Skeletal muscle tissue (tissue), 4 donors: ENCODE data around the gene ROR2. TPM values are rescaled to one million over a fixed set of nuclear protein-coding genes. Genes with fewer than 3 reads are reported as not detected.

ENCODE experiments used
- H3K27ac ChIP-seq: one replicate; pipeline ENCODE4 v1.7.0; 2013; ENCODE audit warnings: mild to moderate bottlenecking, low read depth, low read length, inconsistent platforms
- H3K27me3 ChIP-seq, 3 donors: one replicate each; pipeline ENCODE4 v1.7.0; 2013; ENCODE audit warnings: low read length in 3 of 3; ENCODE audit not compliant: control insufficient read depth in 3 of 3, insufficient read depth in 3 of 3
- H3K36me3 ChIP-seq, 3 donors: one replicate each; pipeline ENCODE4 v1.7.0; 2013; ENCODE audit warnings: low read length in 3 of 3; ENCODE audit not compliant: control insufficient read depth in 3 of 3, insufficient read depth in 3 of 3
- H3K4me1 ChIP-seq, 3 donors: one replicate each; pipeline ENCODE4 v1.7.0; 2013; ENCODE audit warnings: low read length in 3 of 3, mild to moderate bottlenecking in 3 of 3; ENCODE audit not compliant: control insufficient read depth in 3 of 3, insufficient read depth in 3 of 3
- H3K4me3 ChIP-seq, 3 donors: one replicate each; pipeline ENCODE4 v1.7.0; 2013; ENCODE audit warnings: low read length in 3 of 3
- H3K9ac ChIP-seq, 3 donors: one replicate each; pipeline ENCODE4 v1.7.0; 2013; ENCODE audit warnings: low read length in 3 of 3, mild to moderate bottlenecking in 3 of 3, moderate library complexity in 2 of 3, low read depth in 1 of 3
- H3K9me3 ChIP-seq, 3 donors: one replicate each; pipeline ENCODE4 v1.7.0; 2013; ENCODE audit warnings: low read length in 3 of 3; ENCODE audit not compliant: control insufficient read depth in 3 of 3
- total RNA-seq: library from RNA; depleted of rRNA; stranded (reverse); fragments of >200 nt; gene quantifications from one replicate; pipeline ENCODE4 v1.2.3, GENCODE V29; 2014
- donor health status: Osteomylitis.

The ROR2 gene
- total RNA-seq, 1 donor from 2014 or later: 4.2 TPM

DNA sequence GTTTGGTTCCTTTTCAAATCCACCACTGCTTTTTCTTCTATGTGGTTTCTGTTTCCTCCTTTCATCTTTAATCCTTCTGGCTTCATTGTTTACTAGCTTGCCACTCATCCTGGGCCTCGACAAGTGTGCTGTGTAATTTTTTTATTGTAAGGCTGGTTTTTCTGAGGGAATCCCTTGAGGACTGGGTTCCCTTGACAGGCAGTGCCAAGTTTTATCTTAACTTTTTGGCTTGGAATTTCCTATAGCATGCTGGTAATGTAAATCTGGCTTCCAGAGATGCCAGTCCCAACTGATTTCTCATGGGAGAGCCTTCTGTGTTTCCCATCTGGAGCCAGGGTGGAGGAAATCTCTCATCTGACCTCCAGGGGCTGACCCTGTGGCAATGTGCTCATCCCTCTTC lies 184.7 kb downstream of the ROR2 start:
- H3K27ac ChIP-seq: no peak overlapping the region

DNA sequence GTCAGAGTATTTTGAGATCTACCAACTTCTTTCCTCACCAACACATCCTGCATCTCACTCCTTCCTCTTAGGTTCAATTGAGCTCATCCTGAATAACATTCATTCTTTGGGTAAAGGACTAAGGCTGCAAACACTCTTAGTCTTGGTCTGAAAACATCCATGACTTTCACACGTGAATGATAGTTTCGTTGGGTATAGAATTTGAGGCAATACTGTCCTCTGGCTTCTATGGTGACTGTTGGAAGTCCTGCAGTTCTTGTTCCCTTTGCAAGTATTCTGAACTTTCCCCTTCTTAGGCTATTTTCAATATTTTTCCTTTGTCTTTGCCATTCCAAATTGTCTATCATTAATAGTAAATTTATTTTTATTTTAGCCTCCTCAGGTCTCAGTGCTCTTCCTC lies 185.4 kb downstream of the ROR2 start:
- H3K36me3 ChIP-seq: no peaks in the 10 kb centered on the region
- no peak overlapping the region for H3K9ac ChIP-seq
- peaks cover 12 to 24% (median 22%) of the 10 kb centered on the region in 3 donors for H3K27me3 ChIP-seq
- H3K9me3 ChIP-seq: peaks cover 0 to 6% (median 3%) of the 10 kb centered on the region in 3 donors
- H3K27ac ChIP-seq: no peak overlapping the region
- no peaks in the 10 kb centered on the region for H3K4me1 ChIP-seq
- no peak overlapping the region for H3K4me3 ChIP-seq

More for the DNA sequence above, 184.7 kb downstream of the ROR2 start:
- no peaks in the 10 kb centered on the region for H3K36me3 ChIP-seq
- peaks cover 18 to 28% (median 23%) of the 10 kb centered on the region in 3 donors for H3K27me3 ChIP-seq
- no peaks in the 10 kb centered on the region for H3K4me1 ChIP-seq
- peaks cover 0 to 6% (median 3%) of the 10 kb centered on the region in 3 donors for H3K9me3 ChIP-seq
- H3K4me3 ChIP-seq: no peak overlapping the region
- H3K9ac ChIP-seq: no peak overlapping the region

DNA sequence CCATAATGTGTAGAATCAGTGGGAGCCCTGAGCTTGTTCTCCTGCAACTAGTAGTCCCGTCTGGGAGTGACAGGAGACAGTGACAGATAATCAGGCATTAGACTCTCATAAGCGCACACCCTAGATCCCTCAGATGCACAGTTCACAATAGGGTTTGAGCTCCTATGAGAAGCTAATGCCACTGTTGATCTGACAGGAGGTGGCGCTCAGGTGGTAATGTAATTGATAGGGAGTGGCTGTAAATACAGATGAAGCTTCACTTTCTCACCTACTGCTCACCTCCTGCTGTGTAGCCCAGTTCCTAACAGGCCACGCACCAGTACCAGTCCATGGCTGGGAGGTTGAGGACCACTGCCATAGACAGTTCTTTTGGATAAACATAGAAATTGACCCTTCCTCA lies 188.7 kb downstream of the ROR2 start:
- no peaks in the 10 kb centered on the region for H3K36me3 ChIP-seq
- no peak overlapping the region for H3K27ac ChIP-seq
- no peaks in the 10 kb centered on the region for H3K4me1 ChIP-seq
- no peak overlapping the region for H3K4me3 ChIP-seq
- peaks cover 0 to 7% (median 5%) of the 10 kb centered on the region in 3 donors for H3K27me3 ChIP-seq
- peaks cover 0 to 6% (median 3%) of the 10 kb centered on the region in 3 donors for H3K9me3 ChIP-seq
- H3K9ac ChIP-seq: no peak overlapping the region

DNA sequence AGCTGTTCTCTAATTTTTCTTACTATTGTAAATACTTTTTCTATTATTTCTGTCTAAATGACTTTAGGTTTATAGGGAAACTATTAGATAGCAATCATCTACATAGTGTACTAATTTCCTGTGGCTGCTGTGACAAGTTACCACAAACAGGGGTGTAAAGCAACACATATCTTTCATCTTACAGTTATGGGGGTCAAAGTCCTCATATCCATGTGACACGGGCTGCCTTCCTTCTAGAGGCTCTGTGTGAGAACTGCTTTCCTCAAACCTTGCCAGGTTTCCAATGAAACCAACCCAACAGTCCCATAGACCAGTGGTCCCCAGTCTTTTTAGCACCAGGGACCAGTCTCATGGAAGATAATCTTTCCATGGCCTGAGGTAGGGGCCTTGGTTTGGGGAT lies 189.1 kb downstream of the ROR2 start:
- peaks cover 0 to 4% (median under 1%) of the 10 kb centered on the region in 3 donors for H3K27me3 ChIP-seq
- H3K4me1 ChIP-seq: no peaks in the 10 kb centered on the region
- no peak overlapping the region for H3K9ac ChIP-seq
- no peak overlapping the region for H3K4me3 ChIP-seq
- no peaks in the 10 kb centered on the region for H3K36me3 ChIP-seq
- no peak overlapping the region for H3K27ac ChIP-seq
- H3K9me3 ChIP-seq: peaks cover 0 to 3% (median 3%) of the 10 kb centered on the region in 3 donors

DNA sequence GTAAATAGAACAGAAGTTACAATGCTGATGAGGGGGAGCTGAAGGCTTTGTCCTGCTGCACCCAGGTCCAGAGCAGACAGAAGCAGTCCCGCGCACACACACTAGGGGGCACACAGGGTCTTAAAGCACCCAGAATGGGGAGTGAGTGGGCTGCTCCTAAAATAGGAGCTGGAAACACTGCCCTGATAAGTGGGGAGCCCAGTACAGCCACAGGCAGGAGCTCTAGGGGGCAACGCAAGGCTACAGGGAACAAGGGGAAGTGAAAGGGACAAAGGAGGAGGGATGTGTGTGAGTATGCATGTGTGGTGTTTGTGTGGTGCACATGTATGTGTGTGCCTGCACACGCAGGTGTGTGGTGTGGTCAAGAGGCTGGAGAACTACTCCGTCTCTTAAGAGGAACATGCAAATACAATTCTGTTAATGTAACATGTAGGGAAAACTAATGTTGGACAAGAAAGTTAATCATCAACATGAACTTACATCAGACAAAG lies 191.5 kb downstream of the ROR2 start:
- Histone ChIP-seq H3K9ac (no peak overlapping the region), H3K4me1 (no peaks in the 10 kb centered on the region), H3K36me3 (no peaks in the 10 kb centered on the region), H3K27ac (no peak overlapping the region), H3K9me3 (peaks cover 0 to 2% (median 0%) of the 10 kb centered on the region in 3 donors), H3K4me3 (no peak overlapping the region), H3K27me3 (peaks cover 0 to 4% (median 0%) of the 10 kb centered on the region in 3 donors)

DNA sequence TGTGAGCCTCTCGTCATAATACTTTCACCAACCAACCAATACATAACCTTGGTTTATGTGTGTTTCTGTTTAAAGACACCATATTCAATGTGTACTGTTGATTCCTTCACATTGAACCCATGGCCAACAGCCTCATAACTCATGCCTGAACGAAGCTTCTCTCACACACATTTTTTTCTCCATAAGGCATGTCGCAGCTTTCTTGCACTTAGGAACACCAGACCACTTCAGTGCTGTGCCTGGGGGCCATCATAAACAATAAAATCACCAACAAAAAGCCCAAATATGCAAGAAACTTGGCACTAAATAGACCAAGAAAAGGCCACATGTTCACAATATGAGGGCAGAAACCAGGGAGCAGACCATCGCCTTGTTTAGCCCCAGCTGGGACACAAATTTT lies 192.2 kb downstream of the ROR2 start:
- H3K4me1 ChIP-seq: no peaks in the 10 kb centered on the region
- H3K27me3 ChIP-seq: peaks cover 0 to 4% (median 0%) of the 10 kb centered on the region in 3 donors
- peaks cover 0 to 2% (median 0%) of the 10 kb centered on the region in 3 donors for H3K9me3 ChIP-seq
- no peaks in the 10 kb centered on the region for H3K36me3 ChIP-seq
- no peak overlapping the region for H3K4me3 ChIP-seq
- no peak overlapping the region for H3K9ac ChIP-seq
- H3K27ac ChIP-seq: no peak overlapping the region

DNA sequence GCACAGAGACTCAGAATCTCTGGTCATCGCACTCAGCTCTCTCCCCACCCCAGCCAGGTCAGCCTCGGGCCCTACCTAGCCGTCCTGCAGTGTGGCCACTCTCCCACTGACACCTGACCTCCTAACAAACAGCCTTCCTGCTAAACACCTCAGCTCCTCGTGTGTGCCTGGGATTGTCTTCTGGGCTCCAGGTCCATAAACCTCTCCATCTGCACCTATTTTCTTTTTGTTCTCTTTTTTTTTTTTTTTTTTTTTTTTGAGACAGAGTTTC lies 193.6 kb downstream of the ROR2 start:
- H3K4me1 ChIP-seq: no peaks in the 10 kb centered on the region
- no peak overlapping the region for H3K9ac ChIP-seq
- H3K27ac ChIP-seq: no peak overlapping the region
- no peak overlapping the region for H3K4me3 ChIP-seq
- no peaks in the 10 kb centered on the region for H3K9me3 ChIP-seq
- peaks cover 0 to 4% (median 0%) of the 10 kb centered on the region in 3 donors for H3K27me3 ChIP-seq
- H3K36me3 ChIP-seq: no peaks in the 10 kb centered on the region

DNA sequence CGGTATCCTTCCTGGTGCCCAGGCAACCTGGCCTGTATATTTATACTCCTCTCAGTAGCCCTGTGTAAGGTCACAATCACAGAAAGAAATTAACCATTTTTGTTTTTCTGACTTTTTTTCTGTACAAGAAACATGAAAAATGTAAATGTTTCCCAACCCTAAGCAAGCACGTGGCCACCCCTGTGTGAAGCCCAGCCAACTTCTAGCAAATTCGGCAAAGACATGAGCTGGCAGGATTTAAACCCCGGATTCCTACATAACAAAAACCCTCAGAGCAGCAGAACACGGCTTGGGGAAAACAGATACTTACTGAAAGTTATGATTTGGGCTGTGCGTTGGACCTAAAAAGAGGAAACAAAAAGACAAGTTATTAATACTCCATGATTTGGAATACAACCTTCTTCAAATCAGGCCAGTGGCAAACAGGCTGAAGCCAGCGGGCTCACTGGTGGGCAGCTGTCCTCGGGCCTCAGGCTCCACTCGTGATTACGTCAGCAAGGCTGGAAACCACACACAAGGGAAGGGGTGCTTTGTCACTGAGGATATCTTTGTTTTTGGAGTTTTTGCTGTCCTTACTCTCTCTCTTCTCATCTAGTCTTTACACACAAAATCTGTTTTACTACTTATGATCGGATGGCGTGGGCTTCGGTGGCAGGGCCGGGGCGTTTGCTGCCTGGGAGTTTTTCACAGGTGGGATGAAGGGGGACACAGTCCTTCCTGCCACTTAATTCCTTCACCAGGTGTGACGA lies 194.1 kb downstream of the ROR2 start:
- Histone ChIP-seq H3K36me3 (no peaks in the 10 kb centered on the region), H3K9me3 (no peaks in the 10 kb centered on the region), H3K27ac (no peak overlapping the region), H3K9ac (no peak overlapping the region), H3K4me1 (no peaks in the 10 kb centered on the region), H3K4me3 (no peak overlapping the region), H3K27me3 (peaks cover 0 to 4% (median 0%) of the 10 kb centered on the region in 3 donors)

DNA sequence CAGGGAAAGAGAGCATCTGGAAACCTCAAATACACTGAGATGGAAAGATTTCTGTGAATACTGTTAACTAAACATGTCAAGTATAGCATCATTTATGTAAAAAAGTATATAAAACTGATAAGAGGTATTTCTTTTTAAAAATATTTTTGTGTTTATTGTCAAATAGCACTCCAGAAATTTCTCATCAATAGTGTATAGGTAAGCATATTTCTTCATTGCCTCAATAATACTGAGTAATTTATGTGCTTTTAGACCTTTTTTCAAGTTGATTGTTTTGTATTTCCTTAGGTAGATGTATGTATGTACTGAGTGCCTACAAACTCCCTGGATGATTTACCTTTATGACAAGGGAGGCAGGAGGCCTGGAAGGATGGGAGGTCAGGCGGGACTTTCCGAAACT lies 196.3 kb downstream of the ROR2 start:
- no peaks in the 10 kb centered on the region for H3K36me3 ChIP-seq
- H3K27ac ChIP-seq: no peak overlapping the region
- H3K9ac ChIP-seq: no peak overlapping the region
- peaks cover 0 to 4% (median 0%) of the 10 kb centered on the region in 3 donors for H3K27me3 ChIP-seq
- no peaks in the 10 kb centered on the region for H3K9me3 ChIP-seq
- no peak overlapping the region for H3K4me3 ChIP-seq
- no peaks in the 10 kb centered on the region for H3K4me1 ChIP-seq

DNA sequence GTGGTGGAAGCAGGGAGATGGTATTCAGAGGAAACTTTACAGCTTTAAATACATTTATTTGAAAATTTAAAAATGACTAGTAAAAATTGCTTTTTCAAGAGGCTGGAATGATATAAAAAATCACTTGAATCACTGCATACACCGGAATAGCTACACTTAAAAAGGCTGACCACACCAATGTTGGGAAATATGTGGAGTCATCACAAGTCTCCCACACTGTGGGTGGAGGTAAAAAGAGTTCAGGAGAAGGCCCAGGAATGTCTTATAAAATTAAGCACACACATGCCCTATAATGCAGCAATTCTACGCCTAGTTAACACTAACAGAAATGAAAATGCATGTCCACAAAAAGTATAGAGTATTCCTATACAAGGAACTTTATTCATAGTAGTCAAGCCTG lies 198.1 kb downstream of the ROR2 start:
- Histone ChIP-seq H3K27me3 (peaks cover 0 to 2% (median 0%) of the 10 kb centered on the region in 3 donors), H3K36me3 (no peaks in the 10 kb centered on the region), H3K9me3 (no peaks in the 10 kb centered on the region), H3K27ac (no peak overlapping the region), H3K4me1 (no peaks in the 10 kb centered on the region), H3K9ac (no peak overlapping the region), H3K4me3 (no peak overlapping the region)
